ENCODE measurements around the gene CHKA. TPM values are rescaled to one million over a fixed set of nuclear protein-coding genes. Genes with fewer than 3 reads are reported as not detected.
A peak's percentile ranks its signal among the peaks of the same experiment; 100 is the strongest.

Gene CHKA
- total and polyA plus RNA-seq, 4 donors = 17.6 to 73.4 (median 49.0) TPM

DNA sequence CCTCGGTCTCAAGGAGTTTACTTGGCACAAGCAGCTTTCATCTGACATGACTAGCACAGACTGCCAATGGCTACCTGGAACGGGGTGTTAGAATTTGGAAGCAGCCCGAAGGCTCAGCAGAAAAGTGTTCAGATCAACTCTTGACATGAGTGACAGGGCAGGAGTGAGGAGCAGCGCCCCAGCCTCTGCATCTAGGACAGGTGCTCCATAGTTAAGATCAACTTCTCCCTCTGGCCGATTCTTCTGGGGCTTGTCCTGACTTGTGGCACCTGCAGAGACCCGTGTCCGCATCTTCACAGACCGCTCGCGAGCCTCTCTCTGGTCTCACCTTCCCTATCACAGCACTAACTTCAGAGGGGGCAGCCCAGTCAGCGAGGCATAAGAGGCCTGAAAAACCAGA lies 42.5 kb upstream of the CHKA start:
- Histone ChIP-seq H3K9me3 (ENCODE audit: control insufficient read depth in 4 of 4, insufficient read depth in 3 of 4, low read length in 3 of 4) (no peaks in the 10 kb centered on the region), H3K36me3 (ENCODE audit: control insufficient read depth in 4 of 4, insufficient read depth in 4 of 4, low read length in 4 of 4) (peaks cover 25 to 33% (median 30%) of the 10 kb centered on the region in 4 donors), H3K4me1 (ENCODE audit: control insufficient read depth in 5 of 5, insufficient read depth in 5 of 5, low read length in 5 of 5) (no peaks in the 10 kb centered on the region), H3K9ac (ENCODE audit: insufficient read depth in 1 of 2, low read length in 2 of 2) (no peak overlapping the region), H3K27me3 (ENCODE audit: control insufficient read depth in 3 of 3, insufficient read depth in 3 of 3, low read length in 2 of 3) (no peaks in the 10 kb centered on the region), H3K27ac (ENCODE audit: low read depth in 1 of 2, low read length in 1 of 2) (no peak overlapping the region), H3K4me3 (no peak overlapping the region)
- DNase-seq (no peak), ATAC-seq (ENCODE audit: insufficient read depth, low FRiP score) (no peak)
- WGBS, 2 donors = 81 to 83% methylated on average over 11 of the region's 11 CpGs
- TF ChIP-seq, protein P1, sequence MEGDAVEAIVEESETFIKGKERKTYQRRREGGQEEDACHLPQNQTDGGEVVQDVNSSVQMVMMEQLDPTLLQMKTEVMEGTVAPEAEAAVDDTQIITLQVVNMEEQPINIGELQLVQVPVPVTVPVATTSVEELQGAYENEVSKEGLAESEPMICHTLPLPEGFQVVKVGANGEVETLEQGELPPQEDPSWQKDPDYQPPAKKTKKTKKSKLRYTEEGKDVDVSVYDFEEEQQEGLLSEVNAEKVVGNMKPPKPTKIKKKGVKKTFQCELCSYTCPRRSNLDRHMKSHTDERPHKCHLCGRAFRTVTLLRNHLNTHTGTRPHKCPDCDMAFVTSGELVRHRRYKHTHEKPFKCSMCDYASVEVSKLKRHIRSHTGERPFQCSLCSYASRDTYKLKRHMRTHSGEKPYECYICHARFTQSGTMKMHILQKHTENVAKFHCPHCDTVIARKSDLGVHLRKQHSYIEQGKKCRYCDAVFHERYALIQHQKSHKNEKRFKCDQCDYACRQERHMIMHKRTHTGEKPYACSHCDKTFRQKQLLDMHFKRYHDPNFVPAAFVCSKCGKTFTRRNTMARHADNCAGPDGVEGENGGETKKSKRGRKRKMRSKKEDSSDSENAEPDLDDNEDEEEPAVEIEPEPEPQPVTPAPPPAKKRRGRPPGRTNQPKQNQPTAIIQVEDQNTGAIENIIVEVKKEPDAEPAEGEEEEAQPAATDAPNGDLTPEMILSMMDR (IDR thresholded peaks at IDR 0.05; ENCODE audit: control extremely low read depth, extremely low read depth) = no peak

DNA sequence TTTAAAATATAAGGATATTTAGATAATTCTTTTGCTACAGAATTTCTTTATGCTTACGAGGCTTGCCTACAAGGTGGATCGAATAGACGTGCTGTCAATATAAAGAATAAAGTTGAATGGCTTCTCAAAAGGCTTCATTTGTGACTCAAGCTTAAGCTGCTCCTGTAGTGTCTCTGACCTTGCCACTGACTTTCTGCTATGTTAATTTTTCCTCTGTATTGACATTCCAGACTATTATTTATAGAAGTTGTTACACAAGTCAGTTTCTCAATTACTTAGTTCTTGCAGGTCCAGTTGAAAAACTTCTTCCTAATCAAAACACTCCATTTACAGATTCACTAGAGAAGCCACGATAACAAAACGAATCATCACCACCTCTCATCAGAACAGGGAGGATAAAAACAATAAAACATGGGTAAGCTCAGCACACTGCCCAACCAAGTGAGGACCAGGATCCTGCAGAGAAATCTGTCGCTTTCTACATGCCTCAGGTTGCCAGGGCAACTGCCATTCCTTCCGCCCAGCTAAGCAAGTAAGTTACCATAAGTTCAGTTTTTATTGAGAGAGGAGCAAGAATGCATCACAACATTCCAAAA lies 39.0 kb upstream of the CHKA start:
- Histone ChIP-seq H3K4me1 (ENCODE audit: control insufficient read depth in 5 of 5, insufficient read depth in 5 of 5, low read length in 5 of 5) (peaks cover 0 to 14% (median 0%) of the 10 kb centered on the region in 5 donors), H3K27me3 (ENCODE audit: control insufficient read depth in 3 of 3, insufficient read depth in 3 of 3, low read length in 2 of 3) (no peaks in the 10 kb centered on the region), H3K27ac (ENCODE audit: low read depth in 1 of 2, low read length in 1 of 2) (peak overlapping the region in 1 of 2 donors; percentile 60), H3K36me3 (ENCODE audit: control insufficient read depth in 4 of 4, insufficient read depth in 4 of 4, low read length in 4 of 4) (peaks cover 11 to 25% (median 24%) of the 10 kb centered on the region in 4 donors), H3K9ac (ENCODE audit: insufficient read depth in 1 of 2, low read length in 2 of 2) (no peak overlapping the region), H3K9me3 (ENCODE audit: control insufficient read depth in 4 of 4, insufficient read depth in 3 of 4, low read length in 3 of 4) (no peaks in the 10 kb centered on the region), H3K4me3 (no peak overlapping the region)
- DNase-seq (no peak), ATAC-seq (ENCODE audit: insufficient read depth, low FRiP score) (no peak)
- TF ChIP-seq, protein P1 (IDR thresholded peaks at IDR 0.05; ENCODE audit: control extremely low read depth, extremely low read depth) = no peak
- 69 to 83% methylated on average over 7 of the region's 7 CpGs for WGBS, 2 donors

DNA sequence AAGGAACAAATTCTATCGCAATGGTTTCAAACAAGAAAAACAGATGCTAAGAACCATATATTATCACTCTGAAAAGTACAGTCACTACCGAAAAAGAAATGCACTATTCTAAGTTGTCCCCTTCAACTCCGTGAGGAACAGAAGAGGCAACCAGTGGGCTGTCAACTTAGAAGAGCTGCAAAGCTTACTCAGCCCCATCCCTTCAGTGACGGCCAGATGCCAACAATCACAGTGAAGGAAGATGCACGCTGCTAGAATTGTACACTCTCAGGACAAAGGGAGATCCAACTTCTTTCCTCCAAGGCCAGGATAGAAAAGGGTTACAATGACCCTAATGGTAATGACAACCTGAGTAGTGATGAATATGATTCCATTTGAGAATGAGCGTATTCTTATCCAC lies 38.5 kb upstream of the CHKA start:
- H3K9me3 ChIP-seq (ENCODE audit: control insufficient read depth in 4 of 4, insufficient read depth in 3 of 4, low read length in 3 of 4) = no peaks in the 10 kb centered on the region
- no peak overlapping the region for H3K27ac ChIP-seq (ENCODE audit: low read depth in 1 of 2, low read length in 1 of 2)
- TF ChIP-seq, protein P1 (IDR thresholded peaks at IDR 0.05; ENCODE audit: control extremely low read depth, extremely low read depth) = no peak
- no peaks in the 10 kb centered on the region for H3K27me3 ChIP-seq (ENCODE audit: control insufficient read depth in 3 of 3, insufficient read depth in 3 of 3, low read length in 2 of 3)
- ATAC-seq (ENCODE audit: insufficient read depth, low FRiP score) (no peak), DNase-seq (no peak)
- H3K36me3 ChIP-seq (ENCODE audit: control insufficient read depth in 4 of 4, insufficient read depth in 4 of 4, low read length in 4 of 4) = peaks cover 11 to 25% (median 23%) of the 10 kb centered on the region in 4 donors
- 74 to 80% methylated on average over 6 of the region's 6 CpGs for WGBS, 2 donors
- H3K4me1 ChIP-seq (ENCODE audit: control insufficient read depth in 5 of 5, insufficient read depth in 5 of 5, low read length in 5 of 5) = peaks cover 0 to 14% (median 0%) of the 10 kb centered on the region in 5 donors
- no peak overlapping the region for H3K4me3 ChIP-seq
- H3K9ac ChIP-seq (ENCODE audit: insufficient read depth in 1 of 2, low read length in 2 of 2) = no peak overlapping the region

DNA sequence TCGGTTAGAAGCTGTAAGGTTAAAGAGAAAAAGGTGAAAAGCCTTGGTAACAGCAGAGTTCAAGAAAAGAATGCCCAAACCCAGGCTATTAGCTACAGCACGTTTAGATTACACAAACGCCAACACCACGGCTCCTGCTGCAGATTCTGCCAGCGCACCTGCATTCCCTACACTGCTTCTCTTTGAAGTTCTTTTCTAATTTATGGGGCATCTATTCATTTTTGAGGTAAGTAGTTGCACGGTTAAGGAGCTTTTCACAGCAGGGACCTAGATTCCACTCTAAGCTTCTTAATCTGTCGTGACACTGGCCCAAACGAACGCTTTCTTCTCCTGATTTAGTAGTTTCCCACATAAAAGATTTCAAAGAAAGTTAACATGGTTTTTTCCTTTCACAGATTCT lies 38.0 kb upstream of the CHKA start:
- no peak overlapping the region for H3K4me3 ChIP-seq
- TF ChIP-seq, protein P1 (IDR thresholded peaks at IDR 0.05; ENCODE audit: control extremely low read depth, extremely low read depth) = no peak
- no peak for DNase-seq
- H3K9ac ChIP-seq (ENCODE audit: insufficient read depth in 1 of 2, low read length in 2 of 2) = no peak overlapping the region
- no peak overlapping the region for H3K27ac ChIP-seq (ENCODE audit: low read depth in 1 of 2, low read length in 1 of 2)
- H3K36me3 ChIP-seq (ENCODE audit: control insufficient read depth in 4 of 4, insufficient read depth in 4 of 4, low read length in 4 of 4) = peaks cover 11 to 25% (median 19%) of the 10 kb centered on the region in 4 donors
- peaks cover 0 to 14% (median 0%) of the 10 kb centered on the region in 5 donors for H3K4me1 ChIP-seq (ENCODE audit: control insufficient read depth in 5 of 5, insufficient read depth in 5 of 5, low read length in 5 of 5)
- WGBS, 2 donors = 84 to 91% methylated on average over 9 of the region's 9 CpGs
- H3K27me3 ChIP-seq (ENCODE audit: control insufficient read depth in 3 of 3, insufficient read depth in 3 of 3, low read length in 2 of 3) = no peaks in the 10 kb centered on the region
- no peaks in the 10 kb centered on the region for H3K9me3 ChIP-seq (ENCODE audit: control insufficient read depth in 4 of 4, insufficient read depth in 3 of 4, low read length in 3 of 4)
- no peak for ATAC-seq (ENCODE audit: insufficient read depth, low FRiP score)
